GM19324 (cell line): ENCODE results near the gene TRIM15.

Experiments
- ATAC-seq: cut with Tn5 transposase; IDR thresholded peaks from one replicate; pipeline ENCODE4 v1.9.1; 2021; ENCODE audit warnings: mild to moderate bottlenecking, moderate library complexity; ENCODE audit not compliant: unreplicated experiment, low FRiP score

The TRIM15 gene

GRCh38 chr6:30144811-30145210 is 18.5 kb upstream of the TRIM15 start:
- ATAC-seq: no peak

GRCh38 chr6:30145818-30146217 is 17.5 kb upstream of the TRIM15 start:
- no peak for ATAC-seq

- no peak for ATAC-seq
Measured at GRCh38 chr6:30147096-30147495, 16.2 kb upstream of the TRIM15 start.

- no peak for ATAC-seq
Measured at GRCh38 chr6:30149234-30149633, 14.1 kb upstream of the TRIM15 start.

GRCh38 chr6:30149858-30150550 is 13.3 kb upstream of the TRIM15 start:
- ATAC-seq: no peak

- no peak for ATAC-seq
Measured at GRCh38 chr6:30150671-30151395, 12.5 kb upstream of the TRIM15 start.

- no peak for ATAC-seq
Measured at GRCh38 chr6:30151580-30151979, 11.8 kb upstream of the TRIM15 start.

GRCh38 chr6:30152016-30152673 is 11.2 kb upstream of the TRIM15 start:
- ATAC-seq: no peak

GRCh38 chr6:30152910-30153610 is 10.3 kb upstream of the TRIM15 start:
- ATAC-seq: no peak

- ATAC-seq: no peak
Measured at GRCh38 chr6:30154061-30154460, 9.3 kb upstream of the TRIM15 start.

GRCh38 chr6:30154709-30155519 is 8.4 kb upstream of the TRIM15 start:
- no peak for ATAC-seq

GRCh38 chr6:30155520-30156261 is 7.7 kb upstream of the TRIM15 start:
- no peak for ATAC-seq

- ATAC-seq: no peak
Measured at GRCh38 chr6:30156262-30156599, 7.1 kb upstream of the TRIM15 start.

- no peak for ATAC-seq
Measured at GRCh38 chr6:30156774-30157173, 6.6 kb upstream of the TRIM15 start.

- no peak for ATAC-seq
Measured at GRCh38 chr6:30157581-30157980, 5.8 kb upstream of the TRIM15 start.

GRCh38 chr6:30157999-30158398 is 5.3 kb upstream of the TRIM15 start:
- ATAC-seq: no peak

- no peak for ATAC-seq
Measured at GRCh38 chr6:30158475-30159040, 4.8 kb upstream of the TRIM15 start.

GRCh38 chr6:30160008-30160784 is 3.1 kb upstream of the TRIM15 start:
- ATAC-seq: no peak
